PFSK-1 (cell line): ENCODE data around the gene KLHL7.

Experiments used
- FOXP2 ChIP-seq: optimal IDR thresholded peaks from 2 replicates; pipeline ENCODE3; 2011; ENCODE audit warnings: borderline replicate concordance, control low read depth, inconsistent platforms; ENCODE audit not compliant: insufficient read depth; ENCODE audit errors: extremely low read length, extremely low read depth
- POLR2AphosphoS5 ChIP-seq: IDR thresholded peaks from 2 replicates; pipeline ENCODE4 v1.6.1; 2012; ENCODE audit warnings: low read depth, mild to moderate bottlenecking, control low read depth, low read length, moderate library complexity
- SIN3A ChIP-seq: IDR thresholded peaks from 2 replicates; pipeline ENCODE4 v1.6.1; 2012; ENCODE audit warnings: mild to moderate bottlenecking, low read length, moderate library complexity, borderline replicate concordance; ENCODE audit not compliant: insufficient read depth
- TAF1 ChIP-seq: IDR thresholded peaks from 2 replicates; pipeline ENCODE4 v1.6.1; 2012; ENCODE audit warnings: low read length, control low read depth, borderline replicate concordance; ENCODE audit not compliant: insufficient read depth
- TF ChIP-seq, protein P1 (sequence below), 2 experiments: IDR thresholded peaks; 2 replicates each; pipeline versions ENCODE4 v1.6.1 to v1.8.0; 2011 to 2012; ENCODE audit warnings: low read depth in 2 of 2, low read length in 2 of 2, control low read depth in 1 of 2, inconsistent platforms in 1 of 2, mild to moderate bottlenecking in 1 of 2, moderate library complexity in 1 of 2; ENCODE audit not compliant: insufficient read depth in 1 of 2

KLHL7 gene

DNA sequence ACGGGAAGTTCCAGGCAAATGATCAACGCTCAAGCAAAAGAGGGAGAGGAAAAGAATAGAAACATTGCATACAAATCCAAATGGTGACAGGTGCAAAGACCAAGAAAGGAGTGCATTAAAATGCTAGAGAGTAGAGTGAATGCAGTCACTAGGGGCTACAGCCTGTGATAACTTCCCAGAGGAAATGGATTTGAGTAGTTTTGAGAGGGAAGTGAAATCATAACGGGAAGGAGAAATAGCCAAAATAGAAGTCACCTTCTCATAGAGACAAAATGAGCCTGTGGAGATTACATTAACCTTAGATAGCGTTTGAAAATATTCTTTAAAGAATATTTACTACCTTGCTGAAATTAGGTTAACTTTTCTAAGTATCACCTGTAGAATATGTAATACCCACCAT lies 102.7 kb downstream of the KLHL7 start:
- TF ChIP-seq POLR2AphosphoS5 = no peak
- no peak for TF ChIP-seq SIN3A
- TF ChIP-seq FOXP2 = no peak
- TF ChIP-seq TAF1 = no peak
- TF ChIP-seq, protein P1, sequence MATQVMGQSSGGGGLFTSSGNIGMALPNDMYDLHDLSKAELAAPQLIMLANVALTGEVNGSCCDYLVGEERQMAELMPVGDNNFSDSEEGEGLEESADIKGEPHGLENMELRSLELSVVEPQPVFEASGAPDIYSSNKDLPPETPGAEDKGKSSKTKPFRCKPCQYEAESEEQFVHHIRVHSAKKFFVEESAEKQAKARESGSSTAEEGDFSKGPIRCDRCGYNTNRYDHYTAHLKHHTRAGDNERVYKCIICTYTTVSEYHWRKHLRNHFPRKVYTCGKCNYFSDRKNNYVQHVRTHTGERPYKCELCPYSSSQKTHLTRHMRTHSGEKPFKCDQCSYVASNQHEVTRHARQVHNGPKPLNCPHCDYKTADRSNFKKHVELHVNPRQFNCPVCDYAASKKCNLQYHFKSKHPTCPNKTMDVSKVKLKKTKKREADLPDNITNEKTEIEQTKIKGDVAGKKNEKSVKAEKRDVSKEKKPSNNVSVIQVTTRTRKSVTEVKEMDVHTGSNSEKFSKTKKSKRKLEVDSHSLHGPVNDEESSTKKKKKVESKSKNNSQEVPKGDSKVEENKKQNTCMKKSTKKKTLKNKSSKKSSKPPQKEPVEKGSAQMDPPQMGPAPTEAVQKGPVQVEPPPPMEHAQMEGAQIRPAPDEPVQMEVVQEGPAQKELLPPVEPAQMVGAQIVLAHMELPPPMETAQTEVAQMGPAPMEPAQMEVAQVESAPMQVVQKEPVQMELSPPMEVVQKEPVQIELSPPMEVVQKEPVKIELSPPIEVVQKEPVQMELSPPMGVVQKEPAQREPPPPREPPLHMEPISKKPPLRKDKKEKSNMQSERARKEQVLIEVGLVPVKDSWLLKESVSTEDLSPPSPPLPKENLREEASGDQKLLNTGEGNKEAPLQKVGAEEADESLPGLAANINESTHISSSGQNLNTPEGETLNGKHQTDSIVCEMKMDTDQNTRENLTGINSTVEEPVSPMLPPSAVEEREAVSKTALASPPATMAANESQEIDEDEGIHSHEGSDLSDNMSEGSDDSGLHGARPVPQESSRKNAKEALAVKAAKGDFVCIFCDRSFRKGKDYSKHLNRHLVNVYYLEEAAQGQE (IDR thresholded peaks at IDR 0.05; ENCODE audit: insufficient read depth in 1 of 2, low read depth in 2 of 2, low read length in 2 of 2) = no peak

DNA sequence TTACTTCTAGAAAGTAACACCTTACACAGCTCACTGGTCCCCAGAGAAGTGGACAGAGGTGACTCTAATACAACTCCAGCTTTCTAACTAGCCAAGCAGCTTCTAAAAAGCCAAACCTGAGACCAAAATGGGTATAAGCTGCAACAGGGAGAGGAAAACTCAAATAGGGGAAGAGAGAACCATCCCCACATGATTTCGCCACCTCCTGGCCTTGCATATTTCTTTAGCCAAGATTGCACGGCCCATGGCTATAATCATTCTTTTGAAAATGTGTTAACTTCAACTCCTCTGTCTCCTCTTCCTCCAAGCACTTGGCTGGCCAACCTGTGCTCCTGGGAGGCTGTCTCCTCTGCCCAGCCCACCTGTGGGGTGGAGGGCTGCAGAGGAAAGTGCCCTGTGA lies 104.9 kb downstream of the KLHL7 start:
- no peak for TF ChIP-seq POLR2AphosphoS5
- TF ChIP-seq SIN3A = no peak
- no peak for TF ChIP-seq TAF1
- no peak for TF ChIP-seq FOXP2
- TF ChIP-seq, protein P1 (IDR thresholded peaks at IDR 0.05; ENCODE audit: insufficient read depth in 1 of 2, low read depth in 2 of 2, low read length in 2 of 2) = no peak

DNA sequence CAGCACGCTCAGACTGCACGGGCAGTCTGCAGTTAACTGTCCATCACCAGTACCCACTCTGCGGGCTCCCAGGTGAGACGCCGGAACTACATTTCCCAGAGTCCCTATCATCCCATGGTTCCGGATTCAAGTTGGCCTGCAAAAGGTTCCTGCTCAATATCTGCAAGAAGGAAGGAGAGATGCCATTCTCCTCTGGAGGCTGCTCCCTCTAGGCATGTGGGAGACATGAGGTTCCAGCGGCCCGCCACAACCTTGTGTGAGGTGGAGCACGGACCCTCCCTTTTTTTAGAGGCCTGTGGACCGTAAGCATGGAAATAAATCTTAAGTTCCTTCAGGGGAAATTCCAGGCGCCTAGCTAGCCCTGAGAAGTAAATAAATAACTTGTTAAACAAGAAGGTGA lies 106.0 kb downstream of the KLHL7 start:
- TF ChIP-seq, protein P1 (IDR thresholded peaks at IDR 0.05; ENCODE audit: insufficient read depth in 1 of 2, low read depth in 2 of 2, low read length in 2 of 2) = no peak
- no peak for TF ChIP-seq POLR2AphosphoS5
- TF ChIP-seq FOXP2 = no peak
- no peak for TF ChIP-seq TAF1
- TF ChIP-seq SIN3A = no peak

DNA sequence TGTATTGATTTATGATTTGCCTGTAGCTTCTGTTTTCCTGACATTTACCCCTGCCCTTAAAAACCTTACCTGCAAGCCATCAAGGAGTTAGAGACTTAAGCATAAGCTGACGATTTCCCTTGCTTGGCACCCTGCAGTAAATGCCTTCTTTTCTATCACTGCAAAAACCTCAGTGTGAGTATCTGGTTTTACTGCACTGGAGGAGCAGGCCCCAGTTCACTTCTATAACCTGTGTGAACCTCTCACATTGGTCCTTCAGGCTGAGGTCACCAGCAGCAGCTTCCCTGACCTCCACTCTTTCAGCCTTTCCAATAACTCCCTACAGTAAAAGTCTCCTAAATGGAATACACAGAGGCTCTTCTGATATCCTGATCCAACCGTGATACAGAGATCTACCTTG lies 106.8 kb downstream of the KLHL7 start:
- TF ChIP-seq FOXP2 (no peak), SIN3A (no peak), POLR2AphosphoS5 (no peak), TAF1 (no peak)
- TF ChIP-seq, protein P1 (IDR thresholded peaks at IDR 0.05; ENCODE audit: insufficient read depth in 1 of 2, low read depth in 2 of 2, low read length in 2 of 2) = no peak

DNA sequence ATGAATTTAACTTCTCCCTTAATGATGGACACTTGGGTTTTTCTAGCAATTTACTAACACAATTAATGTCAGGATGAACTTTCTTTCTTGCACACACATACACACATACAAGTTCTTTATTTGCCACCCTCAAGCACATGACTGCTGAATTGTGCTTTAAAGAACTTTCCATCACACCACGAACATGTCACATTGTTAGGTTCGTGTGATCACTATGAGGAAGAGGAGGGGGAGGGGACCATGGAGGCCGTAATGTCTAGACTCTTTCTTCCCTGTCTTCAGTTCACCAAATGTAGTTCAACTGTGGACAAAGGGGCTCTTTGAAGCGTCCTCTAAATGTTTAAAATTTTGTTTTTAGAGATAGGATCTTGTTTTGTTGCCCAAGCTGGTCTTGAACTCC lies 107.3 kb downstream of the KLHL7 start:
- TF ChIP-seq, protein P1 (IDR thresholded peaks at IDR 0.05; ENCODE audit: insufficient read depth in 1 of 2, low read depth in 2 of 2, low read length in 2 of 2) = no peak
- TF ChIP-seq POLR2AphosphoS5 (no peak), FOXP2 (no peak), SIN3A (no peak), TAF1 (no peak)
